ENCODE data around the gene FBN1.

The FBN1 gene

DNA sequence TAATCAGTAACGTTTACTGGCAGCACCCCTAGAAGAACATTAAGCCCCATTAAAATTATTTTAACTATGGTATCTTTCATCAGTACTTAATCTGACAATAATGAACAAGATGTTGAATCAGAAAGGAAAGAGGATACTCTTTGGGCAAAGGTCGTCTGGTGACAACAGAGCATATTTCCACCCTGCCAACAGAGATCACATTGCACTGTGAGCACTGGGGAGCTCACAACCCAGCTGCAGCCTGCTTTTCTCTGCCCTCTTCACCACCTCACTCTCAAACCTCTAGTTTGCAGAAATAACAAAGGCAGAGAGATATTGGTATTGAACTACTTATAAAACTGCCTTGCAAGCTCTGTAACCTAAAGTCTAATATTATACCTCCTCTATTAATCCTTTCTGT lies 130.0 kb downstream of the FBN1 start:
- DNase-seq (ENCODE audit: low spot score) = peak; percentile 37

DNA sequence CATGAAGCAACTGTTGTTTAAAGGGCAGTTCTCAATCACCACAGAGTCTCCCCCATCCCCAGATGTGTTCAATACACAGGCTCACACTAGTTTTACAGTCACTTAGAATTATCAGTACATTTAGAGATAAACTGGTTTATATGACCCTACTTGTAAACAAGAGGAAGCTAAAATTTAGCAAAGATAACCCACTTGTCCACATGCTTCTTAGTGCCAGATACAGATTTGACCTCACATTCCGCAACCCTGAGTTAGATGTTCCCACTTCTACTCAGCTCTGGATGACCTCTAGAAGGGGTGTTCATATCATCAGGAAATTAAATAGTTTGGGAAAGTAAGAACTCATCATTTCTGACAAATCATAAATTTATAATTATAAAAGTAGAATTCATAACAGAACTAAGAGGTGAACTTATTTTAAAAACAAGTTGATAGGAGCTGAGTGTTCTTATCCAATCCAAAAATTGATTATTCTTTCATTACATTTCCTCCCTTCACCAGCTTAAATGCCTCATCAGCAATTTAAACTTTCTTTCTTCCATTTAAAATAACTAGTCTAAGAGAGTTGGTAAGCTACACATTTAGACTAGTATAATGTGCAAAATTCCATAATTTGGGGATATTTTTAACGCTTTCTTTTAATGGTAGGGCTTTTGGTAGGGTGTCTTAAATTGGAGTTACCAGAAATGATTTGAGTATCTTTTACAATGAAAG lies 131.2 kb downstream of the FBN1 start:
- DNase-seq (ENCODE audit: low spot score) = no peak

DNA sequence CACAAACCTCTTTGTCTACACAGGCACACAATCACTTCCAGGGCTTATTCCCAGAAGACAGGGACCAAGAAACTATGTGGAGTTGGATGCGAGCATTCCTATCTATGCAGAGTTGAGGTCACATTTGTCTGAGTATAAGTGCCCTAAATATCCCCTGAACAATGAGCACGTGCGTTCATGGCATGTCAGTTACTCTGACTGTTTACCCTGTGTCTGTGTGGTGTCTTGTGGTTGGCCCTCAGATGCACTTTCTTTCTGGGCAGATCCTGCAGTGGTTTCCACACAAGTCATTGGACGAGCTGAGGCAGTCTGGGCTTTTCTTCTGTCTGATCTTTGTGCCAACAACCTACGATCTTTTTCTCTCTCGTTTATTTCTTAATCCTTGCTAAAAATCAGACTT lies 134.5 kb downstream of the FBN1 start:
- peak; percentile 16 for DNase-seq (ENCODE audit: low spot score)

DNA sequence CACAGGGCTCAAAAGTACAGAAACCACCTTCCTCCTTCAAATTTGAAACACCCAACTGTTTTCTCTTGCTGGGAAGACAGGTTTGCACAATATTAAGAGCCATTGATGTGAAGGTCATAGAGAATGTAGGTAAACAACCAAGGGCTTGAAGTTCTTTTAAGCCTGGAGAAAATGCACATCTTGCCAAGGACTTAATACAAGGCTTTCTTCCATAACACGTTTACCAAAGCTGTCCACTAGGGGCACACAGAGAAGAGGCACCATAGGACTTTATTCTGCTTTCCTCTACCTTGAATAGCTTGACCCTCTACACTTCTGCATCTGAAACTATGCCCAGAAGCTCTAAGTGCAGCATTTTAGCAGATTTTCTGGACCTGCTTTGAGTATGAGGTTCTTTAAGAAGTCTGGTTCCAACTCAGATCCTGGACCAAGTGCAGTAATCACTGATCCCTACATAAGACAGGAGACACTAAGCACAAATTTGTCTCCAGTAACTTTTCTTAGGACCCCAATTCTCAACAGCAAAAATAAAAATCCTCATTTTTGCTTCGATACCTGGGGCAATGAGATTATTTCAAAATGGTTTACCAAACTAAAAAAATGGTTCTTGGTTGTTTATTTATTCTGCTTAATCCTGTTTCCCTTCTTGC lies 138.0 kb downstream of the FBN1 start:
- DNase-seq (ENCODE audit: low spot score) = peak; percentile 72

DNA sequence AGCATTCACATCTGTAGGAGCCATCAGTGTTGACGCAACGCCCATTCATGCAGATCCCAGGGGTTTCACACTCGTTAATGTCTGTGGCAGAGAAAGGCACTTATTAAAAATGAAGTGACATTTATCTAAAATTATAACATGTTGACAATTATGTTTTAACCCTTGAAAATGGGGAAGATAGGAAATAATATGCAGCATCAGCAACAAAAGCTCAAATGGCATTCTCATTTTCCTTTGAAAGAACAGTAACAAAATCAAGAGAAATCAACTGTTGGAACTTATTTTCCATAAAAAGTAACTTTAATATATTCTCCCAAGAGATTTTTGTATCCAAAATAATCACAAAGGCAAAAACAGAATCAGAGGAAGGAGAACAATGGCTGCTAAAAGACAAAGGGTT lies 140.4 kb downstream of the FBN1 start:
- no peak for DNase-seq (ENCODE audit: low spot score)

DNA sequence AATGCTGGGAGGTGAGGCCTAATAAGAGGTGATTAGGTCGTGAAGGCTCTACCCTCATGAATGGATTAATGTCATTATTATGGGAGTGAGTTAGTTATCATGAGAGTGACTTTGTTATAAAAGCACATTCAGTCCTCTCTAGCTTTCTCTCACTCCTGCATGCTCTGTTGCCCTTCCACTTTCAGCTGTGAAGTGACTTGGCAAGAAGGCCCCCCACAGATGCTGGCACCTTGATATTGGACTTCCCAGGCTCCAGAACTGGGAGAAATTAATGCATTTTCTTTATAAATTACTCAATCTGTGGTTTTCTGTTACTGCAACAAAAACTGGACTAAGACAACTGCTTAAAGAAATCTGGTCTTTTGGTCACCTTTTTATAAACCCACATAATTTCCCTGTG lies 144.3 kb downstream of the FBN1 start:
- DNase-seq (ENCODE audit: low spot score) = no peak

DNA sequence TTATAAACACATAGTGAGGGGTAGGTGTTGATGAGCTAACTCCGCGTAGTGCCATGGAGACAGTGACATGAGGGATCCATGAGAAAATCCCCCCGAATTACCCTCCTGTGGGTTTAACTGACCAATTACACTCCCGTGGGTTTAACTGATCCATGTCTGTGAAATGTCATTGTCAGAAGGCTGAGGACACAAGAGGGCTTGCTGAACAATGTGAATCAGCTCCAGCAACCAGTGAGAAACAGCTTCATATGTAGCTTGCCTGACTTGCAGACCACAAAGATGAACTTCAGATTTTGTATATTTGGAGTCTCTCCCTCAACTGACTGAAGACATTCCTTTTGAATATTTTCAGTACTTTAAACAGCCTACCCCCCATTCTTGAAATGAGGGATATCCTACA lies 144.9 kb downstream of the FBN1 start:
- no peak for DNase-seq (ENCODE audit: low spot score)

DNA sequence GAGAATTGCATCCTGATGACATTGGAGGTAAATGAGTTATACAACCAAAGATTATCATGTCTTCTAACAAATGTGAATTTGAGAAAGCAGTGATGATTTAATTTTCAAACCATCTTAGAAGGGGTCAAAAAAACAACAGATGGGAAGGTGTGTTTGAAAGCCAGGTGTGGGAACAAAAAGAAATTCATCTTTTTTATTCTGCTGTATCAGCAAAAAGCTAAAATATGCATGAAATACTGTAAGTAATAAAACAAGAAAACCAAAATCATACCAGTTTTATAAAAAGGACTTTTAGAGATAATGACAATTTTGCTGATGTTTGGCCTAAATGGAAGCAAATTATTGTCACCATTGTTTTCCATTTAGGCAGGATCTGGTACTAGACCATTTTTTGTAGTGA lies 145.5 kb downstream of the FBN1 start:
- no peak for DNase-seq (ENCODE audit: low spot score)

DNA sequence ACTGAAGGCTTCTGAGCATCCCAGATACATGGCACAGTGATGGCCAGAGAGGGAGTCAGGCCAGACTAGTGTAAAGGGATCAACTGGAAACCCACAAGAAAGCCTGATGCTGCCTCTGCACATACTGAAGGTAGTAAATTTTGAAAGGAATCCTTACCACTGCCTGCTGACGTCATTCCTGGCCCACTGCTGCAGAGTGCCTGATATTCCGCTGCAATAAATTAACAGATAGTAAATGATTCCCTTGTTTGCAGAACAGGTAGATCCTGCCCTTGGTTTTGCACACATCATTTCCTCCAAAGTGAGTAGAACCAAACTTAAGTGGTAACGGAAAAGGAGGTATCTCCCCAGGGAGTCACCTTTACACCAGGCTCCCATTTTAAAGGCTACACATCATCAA lies 146.7 kb downstream of the FBN1 start:
- no peak for DNase-seq (ENCODE audit: low spot score)

DNA sequence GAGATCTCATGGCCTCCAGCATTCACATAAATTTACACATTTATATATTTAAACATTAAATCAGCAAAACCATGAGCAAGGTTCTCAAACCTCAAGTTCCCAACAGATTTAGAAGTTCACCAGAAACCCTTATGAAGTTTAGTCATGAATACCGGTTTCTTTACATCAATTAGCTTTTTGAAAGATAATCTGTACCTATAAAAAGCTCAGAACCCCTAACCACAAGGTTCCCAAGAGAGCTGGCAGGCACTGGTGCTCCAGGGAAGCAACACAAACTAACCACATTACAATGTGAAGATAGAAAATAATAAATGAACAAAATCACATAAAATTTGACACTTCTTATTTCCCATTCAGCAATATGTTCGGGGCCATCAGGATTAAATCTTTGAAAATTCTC lies 150.9 kb downstream of the FBN1 start:
- DNase-seq (ENCODE audit: low spot score) = no peak

DNA sequence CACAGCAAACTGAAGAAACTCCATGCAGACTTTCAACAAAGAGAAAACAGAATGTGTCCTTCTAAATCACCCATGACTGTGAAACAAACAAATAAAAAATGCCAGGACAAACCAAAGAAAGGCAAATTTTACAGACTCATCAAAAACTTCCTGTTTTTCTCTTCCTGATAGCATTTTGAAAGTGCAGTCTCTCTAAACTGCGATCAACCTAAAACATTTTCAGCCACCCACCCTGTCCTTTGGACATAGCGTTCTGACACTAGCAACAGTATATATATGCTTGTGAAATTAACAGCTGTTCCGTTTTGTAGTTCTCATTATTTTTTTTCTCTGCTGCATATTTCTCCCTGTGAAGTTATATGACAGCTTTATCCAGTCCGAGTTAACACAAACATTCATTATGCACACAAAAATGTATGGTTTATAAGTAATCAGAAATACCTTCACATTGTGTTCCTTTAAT lies 151.7 kb downstream of the FBN1 start:
- no peak for DNase-seq (ENCODE audit: low spot score)

DNA sequence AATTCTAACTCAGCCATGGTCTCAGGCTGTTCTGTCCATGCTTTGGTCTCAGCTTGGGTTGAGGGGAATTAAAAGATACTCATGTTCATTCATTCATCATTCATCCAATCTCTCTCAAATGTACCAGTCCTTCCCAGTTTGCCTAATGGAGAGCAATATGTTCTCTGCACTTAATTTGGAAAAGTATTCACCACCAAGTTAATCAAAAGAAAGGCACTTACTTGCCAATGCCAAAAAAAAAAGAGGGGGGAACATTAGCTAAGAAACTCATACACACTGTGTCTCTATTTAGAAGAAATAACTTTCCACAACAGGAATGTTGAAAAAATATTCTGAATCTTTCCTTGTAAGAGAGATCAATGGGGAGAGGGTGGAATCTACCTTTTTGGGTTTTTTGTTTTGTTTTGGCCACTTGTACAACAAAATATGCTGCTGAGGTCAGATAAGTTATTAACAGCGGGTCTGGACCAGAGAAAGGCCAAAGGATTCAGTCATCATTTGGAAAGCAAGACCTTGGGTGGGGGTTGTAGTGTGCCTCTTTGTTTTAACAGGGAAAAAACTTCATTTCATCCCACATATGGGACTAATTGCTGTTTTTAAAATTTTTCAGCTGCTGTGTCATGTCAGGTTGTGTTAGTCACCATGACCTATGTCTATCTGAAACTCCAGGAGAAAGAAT lies 152.3 kb downstream of the FBN1 start:
- DNase-seq (ENCODE audit: low spot score) = no peak

DNA sequence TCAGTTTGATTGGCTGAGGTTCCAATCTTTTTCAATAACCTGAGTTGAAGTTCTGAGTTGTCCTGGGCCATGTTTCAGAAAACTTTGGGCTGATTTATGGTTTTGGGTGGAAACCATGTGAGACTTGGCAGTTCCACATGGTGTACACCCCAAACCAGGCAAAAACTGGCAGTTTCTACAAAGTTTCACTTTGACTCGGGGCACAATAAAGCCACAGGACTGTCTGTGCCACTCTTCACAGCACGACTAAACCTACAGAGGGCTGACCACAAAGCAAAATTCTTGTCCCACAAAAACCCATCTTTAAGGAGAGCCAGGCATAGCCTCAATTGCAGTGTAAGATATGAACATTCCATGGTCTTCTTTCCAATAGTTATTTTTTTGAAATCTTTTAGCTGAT lies 159.3 kb downstream of the FBN1 start:
- no peak for DNase-seq (ENCODE audit: low spot score)

DNA sequence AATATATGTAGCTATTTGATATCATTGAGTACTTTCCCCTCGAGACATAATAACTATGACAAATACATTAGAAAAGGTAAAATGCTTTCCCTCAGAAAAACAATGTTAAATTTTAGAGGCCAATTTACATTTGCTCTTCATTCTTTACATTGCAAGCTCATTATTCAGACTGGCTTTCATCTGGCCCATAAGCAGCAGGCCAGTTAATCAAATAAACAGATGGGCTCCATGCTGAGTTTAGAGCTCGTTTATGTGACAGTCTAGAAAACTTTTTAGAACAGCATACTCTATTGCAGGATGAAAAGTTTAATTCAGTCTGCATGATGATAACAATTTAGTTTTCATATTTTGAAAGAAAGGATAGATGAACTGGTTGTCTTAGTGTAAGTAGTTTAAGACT lies 163.7 kb downstream of the FBN1 start:
- DNase-seq (ENCODE audit: low spot score) = no peak

DNA sequence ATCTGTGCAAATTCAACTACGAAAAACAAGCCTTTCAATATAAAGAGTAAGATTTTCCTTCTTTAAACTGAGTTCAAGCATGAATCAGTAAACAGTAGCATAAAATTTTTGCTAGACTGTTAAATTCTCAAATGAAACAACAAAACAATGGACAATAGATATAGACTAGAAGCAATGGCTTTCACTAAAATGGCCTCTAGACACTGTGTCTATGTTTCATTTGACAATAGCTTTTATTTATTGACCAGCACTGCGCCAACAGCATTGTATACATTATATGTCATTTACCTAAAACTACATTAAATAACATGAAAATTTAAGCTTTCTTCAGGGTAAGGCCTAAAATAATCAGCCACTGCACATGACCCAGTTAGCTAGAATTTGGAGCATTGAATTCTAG lies 165.8 kb downstream of the FBN1 start:
- peak; percentile 66 for DNase-seq (ENCODE audit: low spot score)

DNA sequence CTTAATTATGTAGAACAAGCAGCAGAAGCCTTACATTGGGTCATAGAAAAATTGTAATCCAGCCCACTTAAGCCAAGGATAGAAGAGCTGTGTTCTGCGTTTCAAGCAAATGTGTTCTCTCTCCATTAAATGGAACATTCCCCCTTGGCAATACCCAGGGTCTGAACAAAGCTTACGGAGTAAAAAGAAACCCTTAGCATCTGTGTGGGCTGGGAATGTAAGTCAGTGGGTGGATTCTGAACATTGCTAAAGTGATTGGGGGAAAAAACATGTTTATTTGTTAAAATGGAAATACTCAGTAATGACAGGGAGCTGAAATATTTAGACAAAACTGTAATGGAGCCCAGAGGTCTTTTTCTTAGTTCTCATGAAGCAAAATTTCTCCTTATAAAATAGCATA lies 166.9 kb downstream of the FBN1 start:
- DNase-seq (ENCODE audit: low spot score) = no peak

DNA sequence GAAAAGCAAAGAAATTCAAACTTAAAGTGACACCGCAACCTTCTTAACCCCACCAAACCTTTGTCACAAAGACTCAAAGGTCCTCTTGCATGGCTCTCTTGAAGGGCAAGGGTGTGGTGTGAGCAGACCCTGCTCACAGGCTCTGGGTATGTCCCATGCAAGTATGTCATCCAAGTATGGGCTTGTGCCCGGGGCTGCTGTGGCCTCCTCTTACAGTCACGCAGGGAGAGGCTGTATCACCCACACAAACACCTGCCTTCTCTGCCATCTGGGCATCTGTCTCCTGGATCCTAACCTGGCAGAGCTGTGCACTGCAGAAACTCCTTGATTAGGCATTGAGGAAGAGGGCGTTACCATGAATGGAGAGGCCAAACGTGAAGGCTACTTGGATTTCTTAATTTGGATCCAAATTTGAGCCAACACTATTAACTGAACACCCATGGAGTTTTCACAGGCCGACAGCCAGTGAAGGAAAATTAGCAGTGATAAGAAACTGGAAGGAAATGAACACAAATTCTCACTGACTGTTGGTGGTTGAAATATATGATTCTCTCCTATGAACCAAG lies 167.6 kb downstream of the FBN1 start:
- DNase-seq (ENCODE audit: low spot score) = no peak

DNA sequence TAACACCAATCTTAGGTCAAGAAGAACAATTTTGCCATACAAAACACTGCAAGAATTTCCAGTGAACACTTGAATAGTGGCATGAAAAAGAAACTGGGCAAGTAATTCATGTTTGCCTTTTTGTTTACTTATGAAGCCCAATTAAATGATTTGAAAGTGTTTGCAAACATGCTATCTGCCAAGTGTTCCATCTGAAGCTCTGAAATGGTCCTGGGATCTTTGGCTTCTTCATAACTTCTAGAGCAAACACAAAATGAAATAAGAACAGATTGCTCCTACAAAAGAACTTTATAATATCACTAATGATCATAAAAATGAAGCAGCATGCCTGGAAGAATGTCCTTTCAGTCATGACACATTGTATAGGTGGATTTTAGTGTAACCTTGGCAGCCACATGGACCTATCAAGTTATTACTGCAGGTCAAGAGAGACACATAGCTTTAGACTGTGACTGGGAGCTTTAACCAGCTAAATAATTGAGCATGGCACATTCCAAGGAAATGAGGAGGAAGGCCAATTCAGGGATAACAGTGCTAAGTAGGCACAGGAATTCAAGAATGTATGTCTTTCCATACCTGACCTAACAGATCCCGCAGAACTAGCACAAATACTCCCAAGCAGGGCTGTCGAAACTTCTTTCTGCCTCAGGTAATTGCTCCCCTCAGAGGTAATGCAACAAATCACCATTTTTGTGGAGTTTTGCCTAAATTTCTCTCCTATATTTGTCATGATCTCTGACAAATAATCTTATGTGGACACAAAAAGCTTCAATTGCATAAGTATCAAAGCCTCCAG lies 169.7 kb downstream of the FBN1 start:
- DNase-seq (ENCODE audit: low spot score) = no peak

DNA sequence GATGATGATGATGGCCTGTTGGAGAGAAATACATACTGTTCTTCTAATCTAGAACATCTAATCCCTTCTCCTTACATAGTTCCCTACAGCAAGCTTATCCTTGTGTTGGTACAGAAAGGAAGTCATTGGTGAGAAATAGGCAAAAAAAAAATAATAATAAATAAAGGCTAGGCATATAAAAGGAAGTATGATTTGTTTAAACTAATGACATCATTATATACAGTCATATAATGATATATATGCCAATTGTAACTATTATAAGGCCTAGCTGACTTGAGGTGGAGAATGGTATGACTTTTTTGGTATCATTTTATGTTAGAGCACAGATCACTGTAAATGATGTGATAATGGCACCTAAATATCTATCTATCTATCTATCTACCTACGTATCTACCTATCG lies 171.8 kb downstream of the FBN1 start:
- DNase-seq (ENCODE audit: low spot score) = no peak

DNA sequence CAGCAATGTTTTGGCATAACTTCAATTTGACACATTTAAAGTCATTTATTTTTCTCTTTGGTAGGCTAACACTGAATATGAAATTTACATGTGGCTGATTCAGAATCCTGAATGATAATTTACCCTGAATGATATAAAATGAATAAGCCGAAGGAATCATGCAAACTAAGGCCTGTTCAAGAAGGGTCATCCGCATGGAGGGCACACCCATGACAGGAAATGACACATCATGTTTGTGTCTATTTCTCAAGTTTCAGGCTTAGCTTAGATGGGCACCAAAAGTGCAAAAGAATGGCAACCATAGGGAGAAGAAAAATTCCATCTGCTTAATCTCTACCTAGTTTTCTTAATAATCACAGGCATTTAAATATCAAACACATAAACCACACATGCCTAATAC lies 172.8 kb downstream of the FBN1 start:
- DNase-seq (ENCODE audit: low spot score) = no peak

DNA sequence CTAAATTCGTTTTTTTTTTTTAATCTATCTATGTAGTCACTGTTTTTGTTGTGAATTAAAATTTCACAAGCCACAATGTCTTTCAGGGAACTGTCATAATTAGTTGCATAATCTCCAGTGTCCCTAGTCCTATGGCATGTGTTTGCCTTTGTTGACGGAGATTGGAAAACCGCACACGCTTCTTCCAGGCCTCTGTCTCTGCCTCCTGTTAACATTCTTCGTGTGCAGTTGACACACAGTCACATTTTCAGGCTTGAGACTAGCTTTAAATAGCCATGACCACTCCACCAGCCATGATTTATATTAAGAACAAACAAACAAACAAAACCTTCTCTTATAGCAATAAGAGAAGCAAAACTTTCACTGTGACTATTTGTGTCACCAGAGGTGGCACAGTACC lies 174.4 kb downstream of the FBN1 start:
- DNase-seq (ENCODE audit: low spot score) = no peak

DNA sequence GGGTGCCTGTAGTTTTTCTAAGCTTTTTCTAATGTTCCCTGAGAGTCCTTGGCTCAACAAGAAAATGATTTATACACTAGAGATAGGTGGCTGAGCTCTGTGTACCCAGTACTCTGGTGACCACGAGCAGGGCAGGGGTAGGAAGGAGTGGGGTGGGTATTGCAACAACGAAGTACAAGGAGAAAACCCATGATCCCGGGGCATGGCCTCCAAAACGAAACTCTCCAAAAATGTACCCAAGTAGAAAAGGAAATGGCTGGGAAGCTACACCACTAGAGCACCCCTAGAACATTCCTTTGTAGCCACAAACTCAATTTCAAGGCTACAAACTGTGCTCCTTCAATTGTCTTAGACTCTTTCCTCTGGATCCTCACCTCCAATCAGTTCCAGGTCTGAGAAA lies 175.4 kb downstream of the FBN1 start:
- DNase-seq (ENCODE audit: low spot score) = no peak
